HEK293 (cell line): Measurements from ENCODE around the gene TIMP2.

Experiments used
- CTCF ChIA-PET: fragments of 350-600 bp; formaldehyde crosslinking; extraction: SDS; loops from one replicate; lab custom pipeline; 2021; ENCODE audit warnings: antibody characterized with exemption; lab: Yijun Ruan, JAX
- POLR2A ChIA-PET: fragments of 300-600 bp; formaldehyde crosslinking; extraction: SDS; loops from one replicate; lab custom pipeline; 2020; ENCODE audit warnings: antibody characterized with exemption, inconsistent platforms; lab: Yijun Ruan, JAX
- H3K27ac ChIP-seq: fragments of 200-500 bp; sonication (Bioruptor generic); 2 replicates; pipeline ENCODE4 v1.5.1; 2014; ENCODE audit warnings: low read depth, low read length, control low read depth, inconsistent platforms; ENCODE audit errors: extremely low read depth
- H3K36me3 ChIP-seq, 2 experiments: fragments of 200-500 bp in 1 of 2; sonication (Bioruptor generic) in 1 of 2; 1 replicate in 1 of 2; 2 replicates in 1 of 2; pipeline ENCODE4 v1.5.1; 2014 to 2017; ENCODE audit warnings: inconsistent platforms in 2 of 2, low read length in 2 of 2; ENCODE audit not compliant: control insufficient read depth in 2 of 2, insufficient read depth in 1 of 2
- H3K4me1 ChIP-seq: fragments of 200-500 bp; sonication (Bioruptor generic); 2 replicates; pipeline ENCODE4 v1.5.1; 2014; ENCODE audit warnings: mild to moderate bottlenecking, low read length, inconsistent platforms; ENCODE audit not compliant: control insufficient read depth, insufficient read depth
- H3K4me3 ChIP-seq: 2 replicates; pipeline ENCODE4 v1.5.1; 2011; ENCODE audit warnings: low read depth, mild to moderate bottlenecking, control low read depth, low read length, moderate library complexity
- H3K9me3 ChIP-seq: fragments of 200-500 bp; sonication (Bioruptor generic); 2 replicates; pipeline ENCODE4 v1.5.1; 2014; ENCODE audit warnings: low read depth, low read length, inconsistent platforms; ENCODE audit not compliant: control insufficient read depth, insufficient read depth
- EGR2 ChIP-seq: fragments of 450-650 bp; formaldehyde crosslinking; IDR thresholded peaks from 2 replicates; pipeline ENCODE4 v1.5.1; 2016; ENCODE audit warnings: low read depth, missing biosample characterization, missing genetic modification characterization
- ELK4 ChIP-seq: IDR thresholded peaks from 2 replicates; pipeline ENCODE4 v1.6.1; 2011; ENCODE audit warnings: mild to moderate bottlenecking, low read depth, low read length, borderline replicate concordance
- KLF7 ChIP-seq: fragments of 450-650 bp; formaldehyde crosslinking; IDR thresholded peaks from 2 replicates; pipeline ENCODE4 v1.5.1; 2016; ENCODE audit warnings: missing biosample characterization, missing genetic modification characterization, borderline replicate concordance
- SCRT2 ChIP-seq: fragments of 450-650 bp; formaldehyde crosslinking; IDR thresholded peaks from 2 replicates; pipeline ENCODE4 v1.5.1; 2016; ENCODE audit warnings: missing biosample characterization, missing genetic modification characterization
- SP2 ChIP-seq: fragments of 450-650 bp; formaldehyde crosslinking; IDR thresholded peaks from 2 replicates; pipeline ENCODE4 v1.5.1; 2016; ENCODE audit warnings: missing biosample characterization, missing genetic modification characterization
- ZFHX2 ChIP-seq: fragments of 450-650 bp; formaldehyde crosslinking; conservative IDR thresholded peaks from 2 replicates; pipeline ENCODE4 v1.5.1; 2016; ENCODE audit warnings: missing biosample characterization, missing genetic modification characterization
- ZNF157 ChIP-seq: fragments of 450-650 bp; formaldehyde crosslinking; IDR thresholded peaks from 2 replicates; pipeline ENCODE4 v1.5.1; 2016; ENCODE audit warnings: missing biosample characterization, missing genetic modification characterization
- ZNF19 ChIP-seq: fragments of 450-650 bp; formaldehyde crosslinking; IDR thresholded peaks from 2 replicates; pipeline ENCODE4; 2016; ENCODE audit warnings: missing biosample characterization, missing genetic modification characterization, low read depth
- ZNF311 ChIP-seq: fragments of 450-650 bp; formaldehyde crosslinking; IDR thresholded peaks from 2 replicates; pipeline ENCODE4 v1.5.1; 2017; ENCODE audit warnings: missing biosample characterization, missing genetic modification characterization, borderline replicate concordance
- ZNF341 ChIP-seq: fragments of 450-650 bp; formaldehyde crosslinking; IDR thresholded peaks from 2 replicates; pipeline ENCODE4; 2016; ENCODE audit warnings: low read depth, missing biosample characterization, missing genetic modification characterization
- ZNF48 ChIP-seq: fragments of 450-650 bp; formaldehyde crosslinking; IDR thresholded peaks from 2 replicates; pipeline ENCODE4 v1.5.1; 2016; ENCODE audit warnings: missing biosample characterization, missing genetic modification characterization
- ZNF510 ChIP-seq: fragments of 450-650 bp; formaldehyde crosslinking; IDR thresholded peaks from 2 replicates; pipeline ENCODE4 v1.5.1; 2018; ENCODE audit warnings: mild to moderate bottlenecking, missing genetic modification characterization, missing biosample characterization; ENCODE audit not compliant: insufficient replicate concordance
- ZNF521 ChIP-seq: fragments of 450-650 bp; formaldehyde crosslinking; IDR thresholded peaks from 2 replicates; pipeline ENCODE4 v1.5.1; 2017; ENCODE audit warnings: missing biosample characterization, mild to moderate bottlenecking, missing genetic modification characterization
- ZNF529 ChIP-seq: fragments of 450-650 bp; formaldehyde crosslinking; IDR thresholded peaks from 2 replicates; pipeline ENCODE4 v1.5.1; 2017; ENCODE audit warnings: missing genetic modification characterization, missing biosample characterization; ENCODE audit not compliant: insufficient replicate concordance
- ZNF580 ChIP-seq: fragments of 450-650 bp; formaldehyde crosslinking; IDR thresholded peaks from 2 replicates; pipeline ENCODE4 v1.5.1; 2016; ENCODE audit warnings: missing biosample characterization, missing genetic modification characterization
- ZNF600 ChIP-seq: fragments of 450-650 bp; formaldehyde crosslinking; IDR thresholded peaks from 2 replicates; pipeline ENCODE4 v1.5.1; 2016; ENCODE audit warnings: missing biosample characterization, missing genetic modification characterization
- ZNF658 ChIP-seq: fragments of 450-650 bp; formaldehyde crosslinking; IDR thresholded peaks from 2 replicates; pipeline ENCODE4; 2016; ENCODE audit warnings: missing biosample characterization, missing genetic modification characterization
- ZNF677 ChIP-seq: fragments of 450-650 bp; IDR thresholded peaks from 2 replicates; pipeline ENCODE4 v1.5.0; 2018; ENCODE audit warnings: missing biosample characterization, mild to moderate bottlenecking, missing genetic modification characterization, moderate library complexity
- ZNF776 ChIP-seq: fragments of 450-650 bp; formaldehyde crosslinking; IDR thresholded peaks from 2 replicates; pipeline ENCODE4 v1.5.0; 2017; ENCODE audit warnings: missing biosample characterization, missing genetic modification characterization, borderline replicate concordance
- ZSCAN23 ChIP-seq: fragments of 450-650 bp; formaldehyde crosslinking; IDR thresholded peaks from 2 replicates; pipeline ENCODE4 v1.5.1; 2016; ENCODE audit warnings: missing biosample characterization, missing genetic modification characterization
- ZSCAN30 ChIP-seq: fragments of 450-650 bp; IDR thresholded peaks from 2 replicates; pipeline ENCODE4 v1.5.1; 2018; ENCODE audit warnings: missing biosample characterization, mild to moderate bottlenecking, missing genetic modification characterization, moderate library complexity
- ZSCAN4 ChIP-seq: fragments of 450-650 bp; formaldehyde crosslinking; IDR thresholded peaks from 2 replicates; pipeline ENCODE4 v1.5.1; 2017; ENCODE audit warnings: missing biosample characterization, missing genetic modification characterization

Gene TIMP2

GRCh38 chr17:78839235-78839761, 85.9 kb downstream of the TIMP2 start (continued):
- TF ChIP-seq SP2 (tag by site-specific recombination), result no peak
- TF ChIP-seq ZNF776 (tag by site-specific recombination), result no peak
- no peak for TF ChIP-seq ZSCAN30 (tag by site-specific recombination)
- no peak for TF ChIP-seq ZNF658 (tag by site-specific recombination)
- TF ChIP-seq ELK4, result no peak
- TF ChIP-seq, all 188 proteins: peak for 7

GRCh38 chr17:78838574-78839005, 86.6 kb downstream of the TIMP2 start:
- peaks cover 43 to 46% of the 10 kb centered on the region in 2 experiments for H3K36me3 ChIP-seq
- CTCF ChIA-PET, result interaction anchor here (0.7 to 2.4 kb wide), 4 partner anchors 11 to 522 kb away, joined by 3 to 14 read pairs (median 5); no protein-coding TSS in a partner anchor
- TF ChIP-seq ZNF157 (tag by site-specific recombination) (no peak), SCRT2 (tag by site-specific recombination) (no peak), ZNF19 (tag by site-specific recombination) (no peak), ZNF510 (tag by site-specific recombination) (no peak), ZNF677 (tag by site-specific recombination) (no peak), ZSCAN23 (tag by site-specific recombination) (no peak), ZNF580 (tag by site-specific recombination) (no peak), ZNF521 (tag by site-specific recombination) (no peak), ELK4 (no peak), ZNF600 (tag by site-specific recombination) (peak; percentile 52; the same call in 1 of the 2 replicates), EGR2 (tag by site-specific recombination) (0 out of 2 replicates have a peak, but pooled peaks have one; percentile 12), ZNF311 (tag by site-specific recombination) (no peak)
- peaks cover 8% of the 10 kb centered on the region; the same call in 1 of the 2 replicates for H3K4me1 ChIP-seq
- no peaks in the 10 kb centered on the region for H3K9me3 ChIP-seq
- no peak overlapping the region for H3K4me3 ChIP-seq
- POLR2A ChIA-PET, result interaction anchor here (0.6 kb wide), 1 partner anchor 145 kb away, joined by 5 read pairs; no protein-coding TSS in a partner anchor
- peak overlapping the region; percentile 1; the same call in 1 of the 2 replicates for H3K27ac ChIP-seq

- H3K27ac ChIP-seq, result no peak overlapping the region
- H3K9me3 ChIP-seq, result no peaks in the 10 kb centered on the region
- H3K4me3 ChIP-seq, result no peak overlapping the region
- TF ChIP-seq ZNF529 (tag by site-specific recombination) (no peak), ZFHX2 (tag by site-specific recombination) (peak; percentile 34; the same call in 1 of the 2 replicates), ZNF341 (tag by site-specific recombination) (no peak), KLF7 (tag by site-specific recombination) (no peak), ZSCAN4 (tag by site-specific recombination) (peak; percentile 94), ZNF48 (tag by site-specific recombination) (no peak)
- TF ChIP-seq, all 188 proteins: peak for 2
- Histone ChIP-seq H3K4me1 (peaks cover 7% of the 10 kb centered on the region; the same call in 1 of the 2 replicates), H3K36me3 (peaks cover 54 to 67% of the 10 kb centered on the region in 2 experiments)
- ChIA-PET CTCF (interaction anchor here (0.6 to 1.0 kb wide), 2 partner anchors 128 to 135 kb away, joined by 3 to 4 read pairs; no protein-coding TSS in a partner anchor), POLR2A (no interaction called here)
Observed at GRCh38 chr17:78836420-78837021, 88.7 kb downstream of the TIMP2 start.
